Loucy (cell line): Measurements from ENCODE around the gene CUL9.

Experiments used
- H2AFZ ChIP-seq: fragments of 200-600 bp; sonication (generic); 2 replicates; pipeline ENCODE4 v1.6.0; 2016; ENCODE audit warnings: antibody characterized with exemption, mild to moderate bottlenecking, low read length, moderate library complexity
- H3F3A ChIP-seq: fragments of 200-600 bp; 2 replicates; pipeline ENCODE4 v1.6.0; 2016; ENCODE audit warnings: antibody characterized with exemption, low read depth, mild to moderate bottlenecking
- H3K27me3 ChIP-seq: fragments of 200-600 bp; sonication (generic); 2 replicates; pipeline ENCODE4 v1.6.1; 2014; ENCODE audit warnings: low read length, mild to moderate bottlenecking; ENCODE audit not compliant: insufficient read depth, poor library complexity, severe bottlenecking
- H3K36me3 ChIP-seq: fragments of 200-600 bp; sonication (generic); 2 replicates; pipeline ENCODE4 v1.6.1; 2016; ENCODE audit warnings: low read length; ENCODE audit not compliant: insufficient read depth
- H3K4me1 ChIP-seq: fragments of 200-600 bp; sonication (generic); 2 replicates; pipeline ENCODE4 v1.5.1; 2014; ENCODE audit warnings: low read length, mild to moderate bottlenecking; ENCODE audit not compliant: insufficient read depth, poor library complexity, severe bottlenecking
- H3K4me2 ChIP-seq: fragments of 200-600 bp; sonication (generic); 2 replicates; pipeline ENCODE4 v1.6.0; 2014; ENCODE audit warnings: antibody characterized with exemption, low read length, low read depth, mild to moderate bottlenecking; ENCODE audit not compliant: poor library complexity, severe bottlenecking
- H3K4me3 ChIP-seq: fragments of 200-600 bp; sonication (generic); 2 replicates; pipeline ENCODE4 v1.5.1; 2014; ENCODE audit warnings: low read length, mild to moderate bottlenecking, mixed read lengths; ENCODE audit not compliant: poor library complexity, severe bottlenecking
- H3K79me2 ChIP-seq: fragments of 200-600 bp; sonication (generic); 2 replicates; pipeline ENCODE4 v1.6.1; 2014; ENCODE audit warnings: low read length; ENCODE audit not compliant: insufficient read depth
- H3K9ac ChIP-seq: fragments of 200-600 bp; sonication (generic); 2 replicates; pipeline ENCODE4 v1.6.0; 2014; ENCODE audit warnings: mild to moderate bottlenecking, low read depth, low read length, moderate library complexity; ENCODE audit not compliant: poor library complexity, severe bottlenecking
- H3K9me2 ChIP-seq: fragments of 200-600 bp; sonication (generic); replicated peaks from 2 replicates; pipeline ENCODE4 v1.6.1; 2016; ENCODE audit warnings: low read depth, low read length, mixed read lengths
- H3K9me3 ChIP-seq: fragments of 200-600 bp; sonication (generic); 2 replicates; pipeline ENCODE4 v1.6.1; 2014; ENCODE audit warnings: mild to moderate bottlenecking, antibody characterized with exemption, low read length, low read depth; ENCODE audit not compliant: insufficient read depth
- H4K20me1 ChIP-seq: fragments of 200-600 bp; sonication (generic); 2 replicates; pipeline ENCODE4 v1.6.0; 2014; ENCODE audit warnings: antibody characterized with exemption, low read length, mild to moderate bottlenecking; ENCODE audit not compliant: insufficient read depth, poor library complexity, severe bottlenecking
- EZH2phosphoT487 ChIP-seq: fragments of 200-600 bp; IDR thresholded peaks from 2 replicates; pipeline ENCODE4 v1.6.1; 2018; ENCODE audit warnings: antibody characterized with exemption, mild to moderate bottlenecking, moderate library complexity, borderline replicate concordance
- TF ChIP-seq, protein P1 (sequence below): fragments of 200-600 bp; sonication (generic); conservative IDR thresholded peaks from 2 replicates; pipeline ENCODE4 v1.5.1; 2014; ENCODE audit warnings: mild to moderate bottlenecking, antibody characterized with exemption, low read length

CUL9 gene

DNA sequence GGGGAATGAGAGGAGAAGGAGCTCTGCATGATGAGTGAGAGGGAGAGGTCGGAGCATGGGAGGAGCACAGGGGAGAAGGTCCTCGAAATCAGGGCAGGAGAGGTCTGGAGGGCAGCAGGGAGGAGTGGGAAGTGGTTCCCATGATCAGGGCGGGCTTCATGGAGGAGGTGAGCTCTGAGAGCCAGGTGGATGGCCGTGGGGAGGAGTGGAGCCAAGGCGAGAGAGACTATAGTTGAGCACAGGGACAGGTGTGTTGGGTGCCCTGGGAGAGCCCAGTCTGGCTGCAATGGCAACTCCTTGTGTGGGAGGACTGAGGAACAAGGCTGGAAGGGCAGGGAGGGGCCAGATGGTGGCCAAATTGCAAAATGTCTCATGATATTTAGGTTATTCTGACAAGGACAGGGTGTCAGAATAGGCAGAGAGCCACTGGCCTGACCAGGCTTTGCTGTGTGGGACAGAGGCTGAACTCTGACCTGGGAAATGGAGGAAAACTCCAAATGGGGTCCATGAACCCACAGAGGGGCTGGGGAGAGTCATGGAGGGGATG is 82.7 kb downstream of the CUL9 start:
- no peaks in the 10 kb centered on the region for H3K4me1 ChIP-seq
- H3K9me3 ChIP-seq = no peaks in the 10 kb centered on the region
- no peak for TF ChIP-seq EZH2phosphoT487
- TF ChIP-seq, protein P1, sequence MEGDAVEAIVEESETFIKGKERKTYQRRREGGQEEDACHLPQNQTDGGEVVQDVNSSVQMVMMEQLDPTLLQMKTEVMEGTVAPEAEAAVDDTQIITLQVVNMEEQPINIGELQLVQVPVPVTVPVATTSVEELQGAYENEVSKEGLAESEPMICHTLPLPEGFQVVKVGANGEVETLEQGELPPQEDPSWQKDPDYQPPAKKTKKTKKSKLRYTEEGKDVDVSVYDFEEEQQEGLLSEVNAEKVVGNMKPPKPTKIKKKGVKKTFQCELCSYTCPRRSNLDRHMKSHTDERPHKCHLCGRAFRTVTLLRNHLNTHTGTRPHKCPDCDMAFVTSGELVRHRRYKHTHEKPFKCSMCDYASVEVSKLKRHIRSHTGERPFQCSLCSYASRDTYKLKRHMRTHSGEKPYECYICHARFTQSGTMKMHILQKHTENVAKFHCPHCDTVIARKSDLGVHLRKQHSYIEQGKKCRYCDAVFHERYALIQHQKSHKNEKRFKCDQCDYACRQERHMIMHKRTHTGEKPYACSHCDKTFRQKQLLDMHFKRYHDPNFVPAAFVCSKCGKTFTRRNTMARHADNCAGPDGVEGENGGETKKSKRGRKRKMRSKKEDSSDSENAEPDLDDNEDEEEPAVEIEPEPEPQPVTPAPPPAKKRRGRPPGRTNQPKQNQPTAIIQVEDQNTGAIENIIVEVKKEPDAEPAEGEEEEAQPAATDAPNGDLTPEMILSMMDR = no peak
- no peaks in the 10 kb centered on the region for H3K27me3 ChIP-seq
- H3K4me2 ChIP-seq = no peak overlapping the region
- no peaks in the 10 kb centered on the region for H3F3A ChIP-seq
- H3K9ac ChIP-seq = no peak overlapping the region
- H3K9me2 ChIP-seq = no peaks in the 10 kb centered on the region
- no peaks in the 10 kb centered on the region for H3K79me2 ChIP-seq
- H3K36me3 ChIP-seq = no peaks in the 10 kb centered on the region
- H2AFZ ChIP-seq = no peak overlapping the region
- H3K4me3 ChIP-seq = no peak overlapping the region
- no peaks in the 10 kb centered on the region for H4K20me1 ChIP-seq

DNA sequence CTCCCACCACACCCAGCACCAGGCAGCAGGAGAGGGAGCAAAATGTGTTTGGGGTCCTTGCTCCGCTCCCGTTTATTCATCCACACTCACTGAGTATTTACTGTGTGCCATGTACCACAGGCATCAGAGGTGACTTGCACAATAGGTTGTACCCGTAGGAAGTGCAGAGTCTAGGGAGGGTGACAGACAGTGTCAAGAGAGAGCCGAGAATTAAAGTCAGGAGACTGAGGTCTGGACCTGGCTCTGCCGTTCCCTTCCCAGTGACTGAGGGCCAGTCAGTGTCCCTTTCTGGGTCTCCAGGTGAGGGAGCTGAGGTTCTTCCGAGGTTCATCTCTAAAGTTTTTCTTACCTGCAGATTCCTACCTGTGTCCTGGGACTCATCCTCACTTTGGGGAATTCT is 83.6 kb downstream of the CUL9 start:
- Histone ChIP-seq H4K20me1 (no peaks in the 10 kb centered on the region), H3K9me2 (no peaks in the 10 kb centered on the region), H3K4me2 (no peak overlapping the region), H3K27me3 (no peaks in the 10 kb centered on the region), H3K4me3 (no peak overlapping the region), H3K9ac (no peak overlapping the region), H2AFZ (no peak overlapping the region), H3K9me3 (no peaks in the 10 kb centered on the region), H3K79me2 (no peaks in the 10 kb centered on the region), H3F3A (no peaks in the 10 kb centered on the region), H3K36me3 (no peaks in the 10 kb centered on the region), H3K4me1 (no peaks in the 10 kb centered on the region)
- TF ChIP-seq, protein P1 = no peak
- no peak for TF ChIP-seq EZH2phosphoT487

DNA sequence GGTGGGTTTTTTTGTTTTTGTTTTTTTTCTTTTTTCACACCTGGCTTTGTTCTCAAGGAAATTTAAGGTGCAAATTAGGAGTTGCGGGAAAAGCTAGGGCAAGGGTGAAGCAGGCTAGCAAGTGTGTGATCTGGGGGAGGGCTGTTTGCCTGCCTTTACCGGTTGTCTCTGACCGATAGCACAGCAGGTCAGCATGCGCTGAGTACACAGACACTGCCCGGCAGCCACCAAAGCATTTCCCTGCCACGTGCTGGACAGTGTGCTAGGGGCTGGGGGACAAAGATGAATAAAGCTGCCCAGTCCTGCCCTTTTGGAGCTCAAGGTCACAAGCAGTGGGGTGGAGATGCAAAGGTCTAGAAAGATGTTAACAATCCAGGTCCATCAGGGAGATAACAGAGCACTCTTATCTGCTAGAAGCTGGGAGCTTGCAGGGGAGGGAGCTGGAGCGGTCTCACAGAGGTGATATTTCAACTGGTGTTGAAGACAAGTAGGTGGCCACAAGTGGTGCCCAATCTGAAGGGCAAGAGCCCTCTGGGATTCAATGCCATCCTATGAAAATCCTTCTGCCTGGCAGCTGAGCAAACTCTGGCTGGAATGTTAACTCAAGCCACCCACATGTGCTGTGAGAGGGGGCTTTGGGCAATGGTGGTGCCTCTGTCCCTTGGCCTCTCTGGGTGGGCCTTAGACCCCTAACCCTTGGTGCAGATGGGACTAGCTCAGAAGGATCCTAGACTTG is 85.8 kb downstream of the CUL9 start:
- Histone ChIP-seq H3K4me1 (no peaks in the 10 kb centered on the region), H3K9me2 (no peaks in the 10 kb centered on the region), H3K79me2 (no peaks in the 10 kb centered on the region), H3K36me3 (no peaks in the 10 kb centered on the region), H3K4me3 (no peak overlapping the region), H3K4me2 (no peak overlapping the region), H2AFZ (peak overlapping the region; percentile 12; the same call in 1 of the 2 replicates), H3F3A (no peaks in the 10 kb centered on the region), H3K27me3 (no peaks in the 10 kb centered on the region), H4K20me1 (no peaks in the 10 kb centered on the region), H3K9me3 (no peaks in the 10 kb centered on the region), H3K9ac (no peak overlapping the region)
- TF ChIP-seq, protein P1 = no peak
- TF ChIP-seq EZH2phosphoT487 = no peak
